ENCODE data around the gene PIK3AP1.

The PIK3AP1 gene

DNA sequence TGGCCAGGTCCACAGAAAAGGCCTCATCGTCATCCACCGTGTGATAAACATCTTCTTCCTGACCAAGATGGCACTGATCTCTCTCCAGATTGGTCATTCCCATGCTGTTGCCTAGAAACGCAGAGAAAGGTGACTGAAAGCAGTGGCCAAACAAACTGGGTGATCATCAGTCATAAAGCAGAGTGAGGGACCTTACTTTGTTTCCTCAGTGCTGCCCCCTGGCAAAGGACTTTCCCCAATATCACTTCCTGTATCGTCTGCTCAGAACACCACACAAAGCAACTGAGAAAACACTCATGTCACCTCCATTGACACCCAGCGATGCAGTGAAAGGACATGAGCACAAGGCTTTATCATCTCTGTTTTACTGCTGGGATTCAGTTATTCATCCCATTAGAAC lies 93.5 kb downstream of the PIK3AP1 start:
- TF ChIP-seq, protein P1, sequence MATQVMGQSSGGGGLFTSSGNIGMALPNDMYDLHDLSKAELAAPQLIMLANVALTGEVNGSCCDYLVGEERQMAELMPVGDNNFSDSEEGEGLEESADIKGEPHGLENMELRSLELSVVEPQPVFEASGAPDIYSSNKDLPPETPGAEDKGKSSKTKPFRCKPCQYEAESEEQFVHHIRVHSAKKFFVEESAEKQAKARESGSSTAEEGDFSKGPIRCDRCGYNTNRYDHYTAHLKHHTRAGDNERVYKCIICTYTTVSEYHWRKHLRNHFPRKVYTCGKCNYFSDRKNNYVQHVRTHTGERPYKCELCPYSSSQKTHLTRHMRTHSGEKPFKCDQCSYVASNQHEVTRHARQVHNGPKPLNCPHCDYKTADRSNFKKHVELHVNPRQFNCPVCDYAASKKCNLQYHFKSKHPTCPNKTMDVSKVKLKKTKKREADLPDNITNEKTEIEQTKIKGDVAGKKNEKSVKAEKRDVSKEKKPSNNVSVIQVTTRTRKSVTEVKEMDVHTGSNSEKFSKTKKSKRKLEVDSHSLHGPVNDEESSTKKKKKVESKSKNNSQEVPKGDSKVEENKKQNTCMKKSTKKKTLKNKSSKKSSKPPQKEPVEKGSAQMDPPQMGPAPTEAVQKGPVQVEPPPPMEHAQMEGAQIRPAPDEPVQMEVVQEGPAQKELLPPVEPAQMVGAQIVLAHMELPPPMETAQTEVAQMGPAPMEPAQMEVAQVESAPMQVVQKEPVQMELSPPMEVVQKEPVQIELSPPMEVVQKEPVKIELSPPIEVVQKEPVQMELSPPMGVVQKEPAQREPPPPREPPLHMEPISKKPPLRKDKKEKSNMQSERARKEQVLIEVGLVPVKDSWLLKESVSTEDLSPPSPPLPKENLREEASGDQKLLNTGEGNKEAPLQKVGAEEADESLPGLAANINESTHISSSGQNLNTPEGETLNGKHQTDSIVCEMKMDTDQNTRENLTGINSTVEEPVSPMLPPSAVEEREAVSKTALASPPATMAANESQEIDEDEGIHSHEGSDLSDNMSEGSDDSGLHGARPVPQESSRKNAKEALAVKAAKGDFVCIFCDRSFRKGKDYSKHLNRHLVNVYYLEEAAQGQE (IDR thresholded peaks at IDR 0.05; ENCODE audit: insufficient replicate concordance, low read depth) = no peak
- TF ChIP-seq, protein P2, sequence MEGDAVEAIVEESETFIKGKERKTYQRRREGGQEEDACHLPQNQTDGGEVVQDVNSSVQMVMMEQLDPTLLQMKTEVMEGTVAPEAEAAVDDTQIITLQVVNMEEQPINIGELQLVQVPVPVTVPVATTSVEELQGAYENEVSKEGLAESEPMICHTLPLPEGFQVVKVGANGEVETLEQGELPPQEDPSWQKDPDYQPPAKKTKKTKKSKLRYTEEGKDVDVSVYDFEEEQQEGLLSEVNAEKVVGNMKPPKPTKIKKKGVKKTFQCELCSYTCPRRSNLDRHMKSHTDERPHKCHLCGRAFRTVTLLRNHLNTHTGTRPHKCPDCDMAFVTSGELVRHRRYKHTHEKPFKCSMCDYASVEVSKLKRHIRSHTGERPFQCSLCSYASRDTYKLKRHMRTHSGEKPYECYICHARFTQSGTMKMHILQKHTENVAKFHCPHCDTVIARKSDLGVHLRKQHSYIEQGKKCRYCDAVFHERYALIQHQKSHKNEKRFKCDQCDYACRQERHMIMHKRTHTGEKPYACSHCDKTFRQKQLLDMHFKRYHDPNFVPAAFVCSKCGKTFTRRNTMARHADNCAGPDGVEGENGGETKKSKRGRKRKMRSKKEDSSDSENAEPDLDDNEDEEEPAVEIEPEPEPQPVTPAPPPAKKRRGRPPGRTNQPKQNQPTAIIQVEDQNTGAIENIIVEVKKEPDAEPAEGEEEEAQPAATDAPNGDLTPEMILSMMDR (IDR thresholded peaks at IDR 0.05; ENCODE audit: insufficient read depth, low read length) = no peak
- TF ChIP-seq SPI1 (IDR thresholded peaks at IDR 0.05; ENCODE audit: borderline replicate concordance, low read depth) (no peak), POLR2AphosphoS5 (IDR thresholded peaks at IDR 0.05; ENCODE audit: low read depth) (no peak), GABPA (IDR thresholded peaks at IDR 0.05; ENCODE audit: low read depth) (no peak)
- Histone ChIP-seq H3K27me3 (ENCODE audit: insufficient read depth, poor library complexity, severe bottlenecking) (no peaks in the 10 kb centered on the region), H3K4me3 (replicated peaks; ENCODE audit: insufficient read depth, low read length) (no peak overlapping the region), H3K27ac (replicated peaks) (no peak overlapping the region)
- no peak for DNase-seq (ENCODE audit: low read depth in 1 of 2, low spot score in 1 of 2)

DNA sequence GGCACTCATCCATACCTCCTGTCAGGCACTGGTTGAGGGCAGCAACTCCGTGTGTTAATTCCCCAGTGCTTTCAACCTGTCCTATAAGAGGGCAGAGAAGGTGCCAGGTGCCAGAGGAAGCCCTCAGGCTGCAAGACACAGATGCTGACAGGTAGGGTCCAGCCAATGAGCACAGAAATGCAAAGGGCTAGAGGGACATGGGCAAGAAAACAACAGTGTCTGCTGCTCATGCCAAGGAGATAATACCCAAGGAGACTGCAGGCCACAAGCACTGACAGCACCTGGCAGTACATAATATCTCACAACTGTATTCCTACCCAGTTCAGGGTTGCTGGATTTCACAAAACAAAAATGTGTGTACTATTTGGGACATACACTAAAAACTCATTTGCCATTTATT lies 95.1 kb downstream of the PIK3AP1 start:
- TF ChIP-seq, protein P1 (IDR thresholded peaks at IDR 0.05; ENCODE audit: insufficient replicate concordance, low read depth) = no peak
- TF ChIP-seq POLR2AphosphoS5 (IDR thresholded peaks at IDR 0.05; ENCODE audit: low read depth) (no peak), GABPA (IDR thresholded peaks at IDR 0.05; ENCODE audit: low read depth) (no peak), SPI1 (IDR thresholded peaks at IDR 0.05; ENCODE audit: borderline replicate concordance, low read depth) (no peak)
- TF ChIP-seq, protein P2 (IDR thresholded peaks at IDR 0.05; ENCODE audit: insufficient read depth, low read length) = no peak
- H3K27ac ChIP-seq (replicated peaks) = no peak overlapping the region
- H3K27me3 ChIP-seq (ENCODE audit: insufficient read depth, poor library complexity, severe bottlenecking) = no peaks in the 10 kb centered on the region
- no peak for DNase-seq (ENCODE audit: low read depth in 1 of 2, low spot score in 1 of 2)
- no peak overlapping the region for H3K4me3 ChIP-seq (replicated peaks; ENCODE audit: insufficient read depth, low read length)

DNA sequence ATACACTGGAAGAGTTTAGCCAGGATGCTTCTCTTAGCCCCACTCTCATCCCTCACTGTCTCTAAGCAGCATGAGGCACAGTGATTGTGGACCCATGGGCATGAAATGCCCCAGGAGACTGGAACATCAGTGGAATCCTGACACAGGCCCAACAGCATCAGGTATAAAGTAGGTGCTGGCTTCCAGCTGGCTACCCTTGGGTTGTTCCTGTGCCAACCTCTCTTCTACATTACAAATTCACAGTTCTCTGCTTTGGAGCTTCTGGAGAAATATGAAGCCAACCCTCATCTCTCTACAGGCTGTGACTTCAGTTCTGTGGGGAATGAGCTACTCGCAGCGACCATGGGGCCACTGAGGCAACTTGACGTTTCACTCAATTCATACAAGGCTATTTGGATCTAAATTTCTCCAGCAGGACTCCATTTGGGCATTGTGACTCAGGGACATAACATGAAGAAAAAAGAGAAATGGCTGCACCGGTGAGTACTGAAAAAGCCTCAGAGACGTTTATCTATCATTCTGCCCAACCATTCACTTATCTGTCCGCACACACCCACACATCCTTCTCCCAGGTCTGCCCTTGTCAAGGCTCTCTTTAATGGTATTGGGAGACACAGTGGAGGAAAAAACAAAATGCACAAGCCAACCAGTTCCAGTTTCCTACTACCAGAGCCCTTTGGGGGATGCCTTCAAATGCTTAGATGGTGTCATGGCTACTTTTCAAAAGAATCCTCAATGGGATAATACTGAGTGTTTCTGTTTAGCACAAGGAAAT lies 98.1 kb downstream of the PIK3AP1 start:
- H3K27ac ChIP-seq (replicated peaks) = no peak overlapping the region
- H3K4me3 ChIP-seq (replicated peaks; ENCODE audit: insufficient read depth, low read length) = no peak overlapping the region
- no peaks in the 10 kb centered on the region for H3K27me3 ChIP-seq (ENCODE audit: insufficient read depth, poor library complexity, severe bottlenecking)
- TF ChIP-seq, protein P1 (IDR thresholded peaks at IDR 0.05; ENCODE audit: insufficient replicate concordance, low read depth) = no peak
- TF ChIP-seq GABPA (IDR thresholded peaks at IDR 0.05; ENCODE audit: low read depth) (no peak), SPI1 (IDR thresholded peaks at IDR 0.05; ENCODE audit: borderline replicate concordance, low read depth) (no peak)
- DNase-seq (ENCODE audit: low read depth in 1 of 2, low spot score in 1 of 2) = no peak
